Bone marrow (tissue), 2 donors: ENCODE results near the gene GRK5.
"Not testable (repeated sequence)": the region's sequence is repeated elsewhere in the genome, so short reads cannot be mapped to it uniquely, and the experiment has no call there.

ENCODE experiments used
- DNase-seq, 2 donors: peaks; one replicate each; lab custom pipeline; 2025; lab: John Stamatoyannopoulos, UW

Gene GRK5

DNA sequence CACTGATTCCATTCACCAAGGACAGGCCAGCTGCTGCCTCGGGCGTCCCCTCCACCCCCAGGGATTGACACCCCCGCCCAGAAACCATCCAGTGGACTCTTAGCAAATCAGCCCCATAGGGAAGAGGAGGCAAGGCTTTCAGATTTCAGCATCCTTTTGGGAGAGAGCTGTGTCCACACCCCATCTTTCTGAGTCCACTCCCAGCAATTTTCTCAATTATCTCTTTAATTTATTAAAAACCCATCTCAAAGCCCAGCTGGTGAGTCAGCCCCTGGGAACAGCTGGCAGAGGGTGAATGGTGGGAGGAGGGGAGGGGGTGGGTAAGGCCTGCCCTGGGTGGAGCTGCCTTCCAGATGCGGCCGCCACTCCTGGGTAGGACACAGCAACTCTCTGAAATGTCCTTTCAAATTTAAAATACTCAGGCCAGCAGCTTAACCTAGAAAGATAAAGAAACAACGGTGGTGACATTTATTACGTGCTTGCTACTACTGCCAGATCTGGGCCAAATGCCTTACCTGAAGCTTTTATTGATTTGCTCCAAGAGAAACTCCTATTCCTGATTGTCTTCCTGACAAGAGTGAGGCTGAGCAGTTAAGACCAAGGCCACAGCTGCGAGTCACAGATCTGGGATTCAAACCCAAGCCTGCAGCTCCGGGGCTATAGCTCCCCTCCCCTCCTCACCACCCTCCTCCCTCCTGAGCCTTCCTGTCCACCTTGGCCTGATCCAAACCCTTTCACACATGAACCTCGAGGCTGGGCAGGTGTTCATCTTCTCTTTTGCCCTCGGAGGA, 214.7 kb downstream of the GRK5 start:
- DNase-seq = no peak

- no peak for DNase-seq
Observed at GRCh38 chr10:119422682-119423509, 215.5 kb downstream of the GRK5 start.

- no peak for DNase-seq
Observed at GRCh38 chr10:119423510-119424257, 216.3 kb downstream of the GRK5 start.

GRCh38 chr10:119424258-119424975, 217.0 kb downstream of the GRK5 start:
- DNase-seq = no peak

- DNase-seq = no peak
Observed at GRCh38 chr10:119425102-119425880, 217.9 kb downstream of the GRK5 start.

DNA sequence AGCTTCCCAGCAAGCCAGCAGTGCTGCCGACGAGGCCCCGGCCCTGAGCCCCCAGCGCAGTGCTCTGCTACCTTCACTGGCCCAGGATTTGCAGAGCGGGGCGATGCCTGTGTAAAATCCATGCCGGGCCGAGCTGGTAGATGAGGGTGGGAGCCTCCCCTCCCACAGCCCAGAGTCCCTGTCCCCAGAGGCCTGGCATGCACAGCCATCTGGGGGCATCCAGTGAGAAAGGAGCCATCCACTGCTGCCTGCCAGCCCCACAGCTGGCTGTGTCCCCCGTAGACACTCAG, 218.5 kb downstream of the GRK5 start:
- no peak for DNase-seq

DNA sequence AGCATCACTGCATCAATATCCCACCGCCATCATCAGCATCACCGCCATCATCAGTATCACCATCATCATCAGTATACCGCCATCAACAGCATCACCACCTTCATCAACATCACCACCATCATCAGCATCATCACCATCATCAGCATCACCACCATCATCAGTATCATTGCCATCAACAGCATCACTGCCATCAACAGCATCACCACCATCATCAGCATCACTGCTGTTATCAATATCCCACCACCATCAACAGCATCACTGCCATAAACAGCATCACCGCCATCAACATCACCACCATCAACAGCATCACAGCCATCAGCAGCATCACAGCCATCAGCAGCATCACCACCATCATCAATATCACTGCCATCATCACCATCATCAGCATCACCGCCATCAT, 219.3 kb downstream of the GRK5 start:
- DNase-seq = no peak

DNA sequence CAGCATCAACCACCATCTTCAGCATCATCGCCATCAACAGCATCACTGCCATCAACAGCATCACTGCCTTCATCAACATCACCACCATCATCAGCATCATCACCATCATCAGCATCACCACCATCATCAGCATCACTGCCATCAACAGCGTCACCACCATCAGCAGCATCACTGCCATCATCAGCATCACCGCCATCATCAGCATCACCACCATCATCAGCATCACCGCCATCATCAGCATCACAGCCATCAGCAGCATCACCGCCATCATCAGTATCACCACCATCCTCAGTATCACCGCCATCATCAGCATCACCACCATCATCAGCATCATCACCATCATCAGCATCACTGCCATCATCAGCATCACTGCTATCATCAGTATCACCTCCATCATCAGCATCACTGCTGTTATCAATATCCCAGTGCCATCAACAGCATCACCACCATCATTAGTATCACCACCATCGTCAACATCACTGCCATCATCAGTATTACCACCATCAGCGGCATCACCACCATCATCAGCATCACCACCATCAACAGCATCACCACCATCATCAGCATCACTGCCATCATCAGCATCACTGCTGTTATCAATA, 220.0 kb downstream of the GRK5 start:
- DNase-seq = no peak

DNA sequence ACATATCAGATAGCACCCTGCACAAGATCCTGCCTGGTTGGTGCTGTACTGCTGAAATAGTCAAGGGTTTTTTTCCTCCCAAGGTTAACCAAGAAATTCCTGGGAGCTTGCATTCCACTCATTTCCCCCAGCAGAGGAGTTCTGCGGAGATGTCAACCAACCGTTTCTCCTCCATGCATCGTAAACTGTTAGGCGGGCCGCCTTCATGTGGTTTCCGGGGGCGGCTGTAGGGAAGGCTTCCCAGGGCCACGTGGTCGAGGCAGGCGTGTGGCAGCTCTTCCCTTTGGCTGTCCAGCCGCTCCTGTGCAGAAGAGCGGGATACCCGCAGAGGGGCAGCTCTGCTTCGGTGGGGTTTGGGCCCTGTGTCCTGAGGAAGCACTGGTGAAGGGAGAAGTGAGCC, 221.4 kb downstream of the GRK5 start:
- no peak for DNase-seq

- DNase-seq = no peak
Observed at GRCh38 chr10:119429771-119430170, 222.4 kb downstream of the GRK5 start.

DNA sequence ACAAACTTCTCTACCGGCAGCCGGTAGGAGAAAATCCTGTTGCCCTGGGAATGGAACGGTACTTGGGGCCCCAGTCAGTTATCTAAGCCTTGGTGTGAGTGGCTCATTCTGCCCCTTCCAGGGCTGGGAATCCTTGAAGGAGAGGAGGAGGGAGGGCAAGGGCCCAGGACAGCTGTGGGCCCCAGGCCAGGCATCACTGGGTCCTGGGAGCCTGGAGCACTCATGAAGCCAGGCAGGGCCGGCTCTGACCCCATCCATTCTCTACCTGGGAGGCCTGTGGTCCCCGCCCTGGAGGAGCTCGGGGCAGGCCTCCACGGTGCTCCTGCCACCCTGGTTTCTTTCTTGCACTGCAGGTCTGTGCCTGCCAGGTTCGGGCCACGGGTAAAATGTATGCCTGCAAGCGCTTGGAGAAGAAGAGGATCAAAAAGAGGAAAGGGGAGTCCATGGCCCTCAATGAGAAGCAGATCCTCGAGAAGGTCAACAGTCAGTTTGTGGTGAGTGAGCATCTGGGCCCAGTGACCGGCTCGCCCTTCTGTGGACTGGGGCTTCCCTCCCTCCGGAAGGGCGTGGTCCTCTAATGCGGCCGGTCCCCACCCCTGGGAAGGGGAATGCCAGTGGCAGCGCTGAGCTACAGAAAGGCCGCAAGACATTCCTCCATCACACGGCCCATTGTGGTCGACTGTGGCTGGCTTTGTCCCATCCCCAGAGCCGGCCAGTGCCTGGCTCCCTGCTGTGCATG, 223.8 kb downstream of the GRK5 start:
- no peak for DNase-seq

DNA sequence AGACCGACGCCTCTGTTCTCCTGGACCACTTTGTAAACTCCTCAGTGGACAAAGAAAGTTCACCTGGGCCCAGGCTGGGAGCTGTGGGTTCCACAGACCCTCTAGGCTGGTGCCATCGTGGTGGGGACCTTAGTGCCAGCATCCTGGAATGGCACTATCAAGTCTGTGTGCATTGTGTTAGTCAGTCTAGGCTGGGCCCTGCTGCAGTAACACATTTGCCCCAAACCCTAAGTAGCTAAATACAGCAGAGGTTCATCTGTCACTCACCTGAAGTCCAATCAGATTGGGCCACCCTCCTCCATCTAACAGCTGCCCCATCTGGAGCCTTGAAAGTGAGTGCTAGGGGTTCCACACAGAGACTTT, 224.4 kb downstream of the GRK5 start:
- DNase-seq = no peak

- DNase-seq = not testable (repeated sequence)
Observed at GRCh38 chr10:119434942-119435341, 227.6 kb downstream of the GRK5 start.

DNA sequence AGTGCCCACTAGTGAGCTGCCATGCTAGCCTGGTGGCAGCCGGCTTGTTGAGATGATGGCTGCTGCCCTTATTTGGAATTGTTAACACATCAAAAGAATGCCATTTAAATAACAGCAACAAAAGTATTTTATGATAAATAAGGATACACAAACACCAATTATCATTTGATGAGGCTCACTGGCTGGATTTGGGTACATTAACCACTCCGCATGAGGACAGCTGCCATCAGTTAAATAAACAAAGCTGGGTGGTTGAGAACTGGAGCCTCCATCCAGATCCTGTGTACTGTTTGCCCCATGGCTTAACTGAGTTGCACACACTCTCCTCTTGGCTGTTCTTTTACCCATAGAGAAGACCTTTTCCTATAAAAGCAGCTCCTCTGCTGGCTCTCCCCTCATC, 231.3 kb downstream of the GRK5 start:
- no peak for DNase-seq

DNA sequence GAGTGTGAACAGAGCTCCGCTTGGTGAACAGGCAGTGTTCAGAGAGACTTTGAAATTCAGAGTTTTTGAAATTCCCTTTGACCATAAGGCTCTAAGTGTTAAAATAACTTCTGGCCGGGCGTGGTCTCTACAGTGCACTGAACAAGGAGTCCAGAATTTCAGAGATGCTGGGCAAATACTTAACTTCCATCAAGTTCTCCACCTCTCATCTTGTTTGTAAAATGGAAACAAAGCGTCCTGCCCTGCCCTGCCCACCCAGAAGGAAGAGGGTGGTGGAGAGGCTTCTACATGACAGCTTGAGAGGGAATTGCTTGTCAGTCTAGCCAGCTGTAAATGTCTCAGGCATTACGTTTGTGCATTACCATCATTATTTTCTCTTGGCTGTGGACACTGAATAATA, 232.6 kb downstream of the GRK5 start:
- no peak for DNase-seq

DNA sequence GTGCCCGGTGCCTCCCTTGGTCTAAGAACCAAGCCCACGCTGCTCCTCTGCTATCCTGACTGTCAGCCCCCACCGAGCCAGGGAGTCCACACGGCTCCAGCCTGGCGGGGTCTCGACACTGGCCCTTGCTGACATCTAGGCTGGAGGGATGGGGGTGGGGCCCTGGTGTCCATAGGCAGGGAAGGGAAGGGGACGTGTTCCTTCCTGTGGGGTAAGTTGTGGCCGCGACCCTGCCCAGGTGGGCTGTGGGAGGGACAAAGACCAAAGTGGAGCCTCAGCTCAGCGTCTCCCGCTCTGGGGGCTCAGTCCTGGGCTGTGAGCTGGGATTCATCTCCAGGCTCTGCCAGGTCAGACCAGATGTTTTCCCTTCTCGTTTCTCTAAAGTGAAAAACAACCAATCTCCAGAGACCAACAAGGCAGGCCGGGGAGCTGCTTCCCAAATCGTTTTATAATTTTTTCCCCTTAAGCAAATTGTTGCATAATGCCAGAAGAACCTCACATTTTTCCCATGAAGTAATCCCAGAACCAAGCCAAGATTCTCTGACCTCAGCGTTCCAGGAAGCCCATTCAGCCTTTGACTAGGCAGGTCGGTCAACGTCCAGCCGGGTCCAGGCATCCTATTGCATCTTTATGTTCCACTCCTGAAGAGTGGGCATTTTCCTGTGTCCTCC, 233.9 kb downstream of the GRK5 start:
- no peak for DNase-seq

DNA sequence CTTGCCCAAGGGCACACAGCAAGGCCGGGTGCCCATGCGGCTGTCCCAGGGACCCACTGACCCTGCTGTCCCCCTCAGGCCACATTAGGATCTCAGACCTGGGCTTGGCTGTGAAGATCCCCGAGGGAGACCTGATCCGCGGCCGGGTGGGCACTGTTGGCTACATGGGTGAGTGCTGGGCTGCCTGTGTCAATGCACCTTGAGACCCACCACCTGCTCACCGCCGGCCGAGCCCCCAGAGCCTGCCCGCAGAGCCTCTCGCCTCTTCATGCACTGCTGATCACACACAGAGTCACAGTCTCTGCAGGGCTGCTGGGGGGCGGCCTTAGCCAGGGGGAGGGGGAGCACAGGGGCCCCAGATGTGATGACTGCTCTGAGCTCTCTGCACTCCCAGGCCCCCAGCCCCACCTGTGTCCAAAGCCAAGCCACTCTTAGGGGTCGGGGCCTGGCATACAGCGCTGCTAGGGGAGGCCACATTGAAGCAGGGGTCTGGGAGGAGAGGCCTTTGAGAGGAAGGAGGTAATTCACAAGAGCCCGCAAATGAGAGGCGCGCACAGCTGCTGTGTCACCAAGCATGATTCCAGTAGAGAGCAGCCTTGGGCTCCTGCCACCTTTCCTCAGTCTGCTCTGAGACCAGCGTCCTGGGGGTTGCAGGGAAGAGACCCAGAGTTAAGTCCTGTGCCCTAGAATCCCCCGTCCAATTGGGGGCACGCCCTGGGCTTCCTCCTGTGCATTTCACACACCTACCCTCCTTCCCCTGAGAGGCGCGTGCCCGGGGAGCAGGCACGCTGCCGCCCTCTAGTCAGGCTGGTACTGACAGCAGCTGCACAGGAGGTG, 234.8 kb downstream of the GRK5 start:
- no peak for DNase-seq

- no peak for DNase-seq
Observed at GRCh38 chr10:119442758-119443060, 235.3 kb downstream of the GRK5 start.

DNA sequence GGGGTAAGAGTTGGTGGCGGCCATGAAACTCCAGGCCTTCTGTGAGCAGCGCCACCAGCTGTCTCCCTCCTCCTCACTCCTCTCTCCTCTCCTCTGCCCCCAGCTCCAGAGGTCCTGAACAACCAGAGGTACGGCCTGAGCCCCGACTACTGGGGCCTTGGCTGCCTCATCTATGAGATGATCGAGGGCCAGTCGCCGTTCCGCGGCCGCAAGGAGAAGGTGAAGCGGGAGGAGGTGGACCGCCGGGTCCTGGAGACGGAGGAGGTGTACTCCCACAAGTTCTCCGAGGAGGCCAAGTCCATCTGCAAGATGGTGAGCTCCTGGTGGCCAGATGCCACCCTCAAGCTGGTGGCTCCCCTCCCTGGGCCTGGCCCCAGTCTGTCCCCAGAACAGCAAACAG, 236.1 kb downstream of the GRK5 start:
- DNase-seq = no peak
